Heart right ventricle (tissue), 16 donors: ENCODE data around the gene RBFOX2. TPM values are rescaled to one million over a fixed set of nuclear protein-coding genes. Genes with fewer than 3 reads are reported as not detected.
A peak's percentile ranks its signal among the peaks of the same experiment; 100 is the strongest.

Source experiments
- ATAC-seq, 8 donors: fragments of 200-7000 bp; cut with Tn5 transposase; one replicate each; pipeline ENCODE4 v1.9.1; 2020; ENCODE audit warnings: mild to moderate bottlenecking in 8 of 8, moderate library complexity in 8 of 8, moderate number of reproducible peaks in 1 of 8
- DNase-seq, 2 donors: peaks; one replicate each; pipeline ENCODE4 v3.0.0-alpha.2; 2020
- H3K27ac ChIP-seq, 10 donors: fragments of 200-600 bp; sonication (generic) in 2 of 10; one replicate each; pipeline versions ENCODE4 v1.5.0 to v1.8.0; 2020 to 2022; ENCODE audit warnings: mild to moderate bottlenecking in 3 of 10
- H3K27me3 ChIP-seq, 7 donors: fragments of 200-600 bp; one replicate each; pipeline ENCODE4 v1.8.0; 2021 to 2022; ENCODE audit warnings: mild to moderate bottlenecking in 2 of 7
- H3K36me3 ChIP-seq, 9 donors: fragments of 200-600 bp; sonication (generic) in 1 of 9; one replicate each; pipeline versions ENCODE4 v1.5.0 to v1.8.0; 2020 to 2022; ENCODE audit warnings: mild to moderate bottlenecking in 2 of 9
- H3K4me1 ChIP-seq, 9 donors: fragments of 200-600 bp; sonication (generic) in 1 of 9; one replicate each; pipeline versions ENCODE4 v1.5.0 to v1.8.0; 2020 to 2022; ENCODE audit warnings: mild to moderate bottlenecking in 4 of 9
- H3K4me3 ChIP-seq, 10 donors: fragments of 200-600 bp; sonication (generic) in 2 of 10; one replicate each; pipeline versions ENCODE4 v1.5.0 to v1.8.0; 2020 to 2022; ENCODE audit warnings: mild to moderate bottlenecking in 7 of 10, moderate library complexity in 2 of 10
- H3K9me3 ChIP-seq, 11 donors: fragments of 200-600 bp in 10 of 11; sonication (generic) in 2 of 11; one replicate each; pipeline versions ENCODE4 v1.5.0 to v1.8.0; 2013 to 2022; ENCODE audit warnings: mild to moderate bottlenecking in 2 of 11, control low read depth in 1 of 11, moderate library complexity in 1 of 11
- WGBS, 2 donors: extraction: QIAGEN DNeasy Blood & Tissue Kit; methylation state at CpG; one replicate each; pipeline ENCODE4 v1.1.7; 2013; ENCODE audit warnings: inconsistent platforms in 1 of 2; 5-methylcytosine and 5-hydroxymethylcytosine counted together
- intact Hi-C, 10 donors: fragments of 100-400 bp; cut with DNase I; formaldehyde crosslinking; loops; one replicate each; pipeline versions ENCODE4 v1.11.1 to v1.14.2; 2022
- polyA plus RNA-seq, 2 donors: library from polyadenylated mRNA; stranded (reverse); fragments of 200-250 nt; gene quantifications; one replicate each; pipeline ENCODE4 v1.2.3, GENCODE V29; 2013
- total RNA-seq, 10 donors: library from RNA; stranded (reverse); fragmentation: NEBNext Ultra II Directional in 3 of 10; extraction: Animal tissue kit (Norgen Biotek cat#: 25700) in 3 of 10; gene quantifications; one replicate each; pipeline versions ENCODE4 v1.2.1 to v1.2.4, GENCODE V29; 2021 to 2023
- TF ChIP-seq, protein P1 (sequence below), 9 donors: fragments of 200-600 bp; sonication (generic) in 2 of 9; IDR thresholded peaks; one replicate each; pipeline versions ENCODE4 v1.5.0 to v1.8.0; 2021 to 2022; ENCODE audit warnings: antibody characterized with exemption in 9 of 9, mild to moderate bottlenecking in 5 of 9, moderate library complexity in 1 of 9
- donor health status: Arrhythmogenic right ventricular cardiomyopathy.
- donor health status: ischemic (EF 13 %, LVEDD 7.1; RV severe dilation, severe dysfunction).
- donor health status: healthy with polysubstance abuse.
- donor health status: DM: no; HTN: yes; CAD: no.
- donor health status: DM: no; HTN: no; CAD: no.
- donor health status: ischemic (EF 25% LVEDD 6.9; RV normal size, moderate dysfunction).
- donor health status: ischemic (EF 25% LVEDD 5.7; RV mildly dilated, moderate dysfunction).
- donor health status: healthy.
- donor health status: DM: yes; HTN: yes; CAD: no.
- donor health status: Ischemic cardiomyopathy.
- donor health status: ischemic (EF 35%, LVEDD 5.7; RV mildly dilated, moderate dysfunction).
- donor health status: nonischemic (EF 11% LVEDD 7.7; RV severe dilation, severe dysfunction).
- donor health status: DM: yes; HTN: yes; CAD: no.
- donor health status: PGD.
- donor health status: ischemic (EF 29% LVEDD 5.4; RV normal size, mild dysfunction).
- donor health status: nonischemic (EF 23%, LVEDD 6.1; RV moderate dilation, normal function).

The RBFOX2 gene
- total and polyA plus RNA-seq, 12 donors: 18.0 to 105 (median 90.4) TPM

DNA sequence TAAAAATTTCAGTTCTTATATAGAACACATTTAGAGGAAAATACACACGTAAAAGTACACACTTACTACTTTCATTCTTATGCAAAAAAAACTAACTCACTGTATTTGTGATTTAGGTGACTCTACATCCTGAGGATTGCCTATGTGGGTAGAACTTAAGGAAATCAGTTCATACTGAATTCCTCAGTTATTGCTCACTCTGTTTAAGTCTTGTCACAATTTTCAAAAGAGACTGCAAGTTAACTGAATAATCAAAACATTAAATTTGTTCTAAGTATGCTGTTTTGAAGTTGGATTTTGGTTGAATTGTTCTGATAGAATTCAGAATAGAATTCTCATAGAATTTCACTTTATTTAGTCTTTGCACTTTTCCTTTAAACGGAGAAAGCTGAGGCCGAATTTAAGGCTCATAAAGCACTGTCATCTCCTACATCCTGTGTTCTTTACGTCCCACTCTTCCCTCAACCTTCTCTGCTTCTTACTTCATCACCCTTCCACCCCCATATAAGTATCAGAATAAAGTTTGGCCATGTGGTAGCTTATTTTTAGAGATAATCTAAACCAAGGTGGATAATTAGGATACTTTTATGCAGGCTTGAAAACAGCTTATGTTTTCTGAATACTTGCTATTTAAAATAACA, 251.2 kb downstream of the RBFOX2 start:
- TF ChIP-seq, protein P1, sequence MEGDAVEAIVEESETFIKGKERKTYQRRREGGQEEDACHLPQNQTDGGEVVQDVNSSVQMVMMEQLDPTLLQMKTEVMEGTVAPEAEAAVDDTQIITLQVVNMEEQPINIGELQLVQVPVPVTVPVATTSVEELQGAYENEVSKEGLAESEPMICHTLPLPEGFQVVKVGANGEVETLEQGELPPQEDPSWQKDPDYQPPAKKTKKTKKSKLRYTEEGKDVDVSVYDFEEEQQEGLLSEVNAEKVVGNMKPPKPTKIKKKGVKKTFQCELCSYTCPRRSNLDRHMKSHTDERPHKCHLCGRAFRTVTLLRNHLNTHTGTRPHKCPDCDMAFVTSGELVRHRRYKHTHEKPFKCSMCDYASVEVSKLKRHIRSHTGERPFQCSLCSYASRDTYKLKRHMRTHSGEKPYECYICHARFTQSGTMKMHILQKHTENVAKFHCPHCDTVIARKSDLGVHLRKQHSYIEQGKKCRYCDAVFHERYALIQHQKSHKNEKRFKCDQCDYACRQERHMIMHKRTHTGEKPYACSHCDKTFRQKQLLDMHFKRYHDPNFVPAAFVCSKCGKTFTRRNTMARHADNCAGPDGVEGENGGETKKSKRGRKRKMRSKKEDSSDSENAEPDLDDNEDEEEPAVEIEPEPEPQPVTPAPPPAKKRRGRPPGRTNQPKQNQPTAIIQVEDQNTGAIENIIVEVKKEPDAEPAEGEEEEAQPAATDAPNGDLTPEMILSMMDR (IDR thresholded peaks at IDR 0.05): no peak
- peaks cover 0 to 45% (median 6%) of the 10 kb centered on the region in 9 donors for H3K36me3 ChIP-seq
- no peak overlapping the region for H3K4me3 ChIP-seq
- DNase-seq (no peak), ATAC-seq (no peak)
- intact Hi-C loops: no loop called here
- H3K4me1 ChIP-seq: peaks cover 0 to 44% (median 11%) of the 10 kb centered on the region in 9 donors
- no peaks in the 10 kb centered on the region for H3K27me3 ChIP-seq
- 75 to 88% methylated on average over 4 of the region's 4 CpGs for WGBS, 2 donors
- no peak overlapping the region for H3K27ac ChIP-seq
- H3K9me3 ChIP-seq: no peaks in the 10 kb centered on the region

DNA sequence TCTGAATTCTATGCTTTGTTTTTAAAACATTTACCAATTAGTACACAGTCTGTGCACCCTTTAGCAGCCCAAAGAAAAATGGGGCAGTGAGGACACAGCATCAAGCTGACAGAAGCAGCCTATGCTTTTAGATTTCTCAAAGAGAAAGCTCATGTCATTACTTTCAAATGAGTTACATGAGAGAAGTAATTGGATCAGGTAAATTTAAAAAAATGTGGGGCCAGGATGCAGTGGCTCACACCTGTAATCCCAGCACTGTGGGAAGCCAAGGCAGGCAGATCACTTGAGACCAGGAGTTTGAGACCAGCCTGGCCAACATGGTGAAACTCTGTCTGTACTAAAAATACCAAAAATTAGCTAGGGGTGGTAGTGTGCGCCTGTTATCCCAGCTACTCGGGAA, 253.3 kb downstream of the RBFOX2 start:
- no peak overlapping the region for H3K27ac ChIP-seq
- no peaks in the 10 kb centered on the region for H3K27me3 ChIP-seq
- ATAC-seq (no peak), DNase-seq (no peak)
- peaks cover 0 to 41% (median 0%) of the 10 kb centered on the region in 9 donors for H3K36me3 ChIP-seq
- intact Hi-C loops: no loop called here
- WGBS, 2 donors: 83 to 85% methylated on average over 2 of the region's 2 CpGs
- H3K4me3 ChIP-seq: no peak overlapping the region
- H3K9me3 ChIP-seq: no peaks in the 10 kb centered on the region
- TF ChIP-seq, protein P1 (IDR thresholded peaks at IDR 0.05): no peak
- peaks cover 0 to 25% (median 7%) of the 10 kb centered on the region in 9 donors for H3K4me1 ChIP-seq

DNA sequence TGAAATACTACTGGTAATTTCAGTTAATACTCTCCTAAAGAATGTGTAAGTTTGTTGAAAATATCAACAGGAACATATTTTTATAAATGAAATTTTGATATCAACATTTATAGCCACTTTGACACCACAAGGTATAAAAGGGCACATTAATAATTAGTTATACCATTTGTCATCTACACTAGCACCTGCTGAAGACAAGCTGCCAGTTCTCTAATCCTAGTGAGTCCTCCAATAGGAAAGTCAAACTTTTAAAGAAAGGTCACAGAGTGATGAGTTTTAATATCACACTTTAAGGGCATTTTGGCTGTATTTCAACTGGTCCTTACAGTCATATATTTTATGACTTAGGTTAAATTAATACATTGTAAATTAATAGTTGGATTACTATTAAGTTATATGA, 258.6 kb downstream of the RBFOX2 start:
- ATAC-seq: no peak
- intact Hi-C loops: loop anchor here in 4 of 10 donors (5.0 to 10.0 kb wide), 3 partner anchors 67 to 152 kb away; no protein-coding TSS in a partner anchor
- DNase-seq: no peak

DNA sequence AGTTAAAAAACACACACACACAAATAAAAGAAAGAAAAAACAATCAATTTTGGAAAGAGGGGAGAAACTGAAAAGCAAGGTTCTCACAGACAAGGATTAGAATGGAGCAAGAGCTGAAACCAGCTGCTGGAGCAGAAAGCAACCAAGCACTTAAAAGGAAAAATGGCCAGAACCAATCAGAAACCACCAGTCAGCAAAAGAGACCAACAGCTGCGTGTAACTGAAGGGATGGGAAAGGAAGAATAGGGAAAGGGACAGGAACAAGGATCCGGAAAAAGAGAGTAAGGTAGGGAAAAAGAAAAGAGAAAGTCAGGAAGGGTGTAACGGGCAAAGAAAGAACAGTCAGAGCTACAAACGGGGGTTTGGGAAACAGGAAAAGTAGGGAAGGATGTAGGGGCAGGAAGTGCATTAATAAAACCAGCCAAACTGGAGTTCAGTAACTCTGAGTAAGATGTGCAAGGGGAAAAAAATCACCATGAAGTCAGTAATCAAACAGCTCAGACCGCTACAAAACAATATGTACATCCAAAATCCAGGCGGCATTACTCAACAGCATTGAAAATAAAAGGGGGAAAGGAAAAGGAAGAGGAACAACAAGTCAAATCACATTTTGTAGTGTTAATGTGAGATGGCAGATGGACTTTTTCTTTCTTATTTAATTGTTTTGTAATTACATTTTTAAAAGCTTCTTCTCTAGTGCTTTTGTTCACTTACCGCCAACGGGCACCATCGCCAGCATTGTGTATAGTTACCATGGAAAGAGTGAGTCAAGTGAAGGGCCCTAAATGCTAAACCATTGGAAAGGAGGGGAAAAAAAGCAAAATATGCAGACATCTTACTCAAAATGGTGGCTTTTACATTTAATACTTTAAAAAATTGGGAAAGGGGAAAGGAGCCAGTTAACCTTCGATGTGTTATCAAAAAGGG, 261.7 kb downstream of the RBFOX2 start:
- Histone ChIP-seq H3K27me3 (no peaks in the 10 kb centered on the region), H3K4me3 (peak overlapping the region in 1 of 10 donors; percentile 20), H3K4me1 (peaks cover 0 to 31% (median 8%) of the 10 kb centered on the region in 9 donors), H3K9me3 (no peaks in the 10 kb centered on the region), H3K27ac (peak overlapping the region in 7 of 10 donors; percentile 0 to 46 (median 18)), H3K36me3 (peaks cover 0 to 25% (median 0%) of the 10 kb centered on the region in 9 donors)
- 61 to 68% methylated on average over 10 of the region's 10 CpGs for WGBS, 2 donors
- DNase-seq (no peak), ATAC-seq (peak in 7 of 8 donors; percentile 50 to 75 (median 71))
- intact Hi-C loops: loop anchor here in 4 of 10 donors (5.0 to 10.0 kb wide), 3 partner anchors 70 to 155 kb away; no protein-coding TSS in a partner anchor
- TF ChIP-seq, protein P1 (IDR thresholded peaks at IDR 0.05): no peak

More for the DNA sequence above, 258.6 kb downstream of the RBFOX2 start:
- TF ChIP-seq, protein P1 (IDR thresholded peaks at IDR 0.05): no peak
- Histone ChIP-seq H3K9me3 (no peaks in the 10 kb centered on the region), H3K27me3 (no peaks in the 10 kb centered on the region), H3K4me3 (no peak overlapping the region), H3K27ac (no peak overlapping the region), H3K4me1 (peaks cover 0 to 34% (median 8%) of the 10 kb centered on the region in 9 donors), H3K36me3 (peaks cover 0 to 8% (median 0%) of the 10 kb centered on the region in 9 donors)
